GM12878 (cell line): ENCODE data around the gene NCMAP. TPM values are rescaled to one million over a fixed set of nuclear protein-coding genes. Genes with fewer than 3 reads are reported as not detected.

ENCODE experiments used
- ATAC-seq: fragments of 200-7000 bp; cut with Tn5 transposase; 3 replicates; pipeline ENCODE4 v1.9.1; 2020; ENCODE audit warnings: mild to moderate bottlenecking, moderate library complexity
- BruUV-seq: library from RNA; stranded (reverse); fragments of 400-500 nt; replicated peaks from 2 replicates; lab custom pipeline; 2021; lab: Mats Ljungman, UMichigan
- CTCF ChIA-PET: fragments of 300-600 bp; sonication (Branson Sonifier 250); formaldehyde crosslinking; extraction: SDS; loops from one replicate; lab custom pipeline; 2021; ENCODE audit warnings: inconsistent platforms; lab: Yijun Ruan, JAX
- POLR2A ChIA-PET: fragments of 350-600 bp; formaldehyde crosslinking; extraction: SDS; loops from one replicate; lab custom pipeline; 2021; ENCODE audit warnings: inconsistent platforms; lab: Charles Lee
- RAD21 ChIA-PET: fragments of 300-600 bp; sonication (Branson Sonifier 250); formaldehyde crosslinking; loops from one replicate; lab custom pipeline; 2023; ENCODE audit warnings: antibody characterized with exemption; ENCODE audit not compliant: unreplicated experiment; lab: Charles Lee
- SMC1A ChIA-PET: fragments of 300-600 bp; sonication (Branson Sonifier 250); formaldehyde crosslinking; loops from one replicate; lab custom pipeline; 2023; ENCODE audit not compliant: unreplicated experiment, uncharacterized antibody; lab: Charles Lee
- DNase-seq: peaks from one replicate; pipeline ENCODE4 v3.0.0-alpha.2; 2011; ENCODE audit warnings: low read depth, low spot score
- FAIRE-seq: peaks from 3 replicates; lab custom pipeline; 2011; peaks lifted over from hg19 to GRCh38; lab: Jason Lieb, UNC
- H2AFZ ChIP-seq: 2 replicates; pipeline ENCODE4 v1.6.0; 2011; ENCODE audit warnings: low read depth, low read length, control low read depth; ENCODE audit not compliant: control insufficient read depth
- H3K27ac ChIP-seq: 2 replicates; pipeline ENCODE4 v1.5.1; 2011; ENCODE audit warnings: control low read depth; ENCODE audit not compliant: control insufficient read depth, insufficient read depth
- H3K27me3 ChIP-seq, 2 experiments: replicated peaks in 1 of 2; 2 replicates each; pipeline versions ENCODE4 v1.6.0 to v1.6.1; 2011; ENCODE audit warnings: low read length in 1 of 2; ENCODE audit not compliant: control insufficient read depth in 2 of 2, insufficient read depth in 2 of 2
- H3K36me3 ChIP-seq, 2 experiments: 2 replicates each; pipeline ENCODE4 v1.5.1; 2011; ENCODE audit warnings: low read length in 1 of 2; ENCODE audit not compliant: control insufficient read depth in 2 of 2, insufficient read depth in 2 of 2
- H3K4me1 ChIP-seq: 2 replicates; pipeline ENCODE4 v1.6.1; 2011; ENCODE audit warnings: mild to moderate bottlenecking, low read length, moderate library complexity, mixed read lengths; ENCODE audit not compliant: control insufficient read depth, insufficient read depth
- H3K4me2 ChIP-seq: 2 replicates; pipeline ENCODE4 v1.6.0; 2011; ENCODE audit warnings: control low read depth; ENCODE audit not compliant: control insufficient read depth, insufficient read depth
- H3K4me3 ChIP-seq: fragments of 200-600 bp; sonication (generic); 2 replicates; pipeline ENCODE4 v1.5.1; 2016
- H3K79me2 ChIP-seq: 2 replicates; pipeline ENCODE4 v1.6.0; 2011; ENCODE audit warnings: low read length; ENCODE audit not compliant: control insufficient read depth, insufficient read depth
- H3K9ac ChIP-seq: 2 replicates; pipeline ENCODE4 v1.8.0; 2011; ENCODE audit warnings: low read length, control low read depth, mixed read lengths; ENCODE audit not compliant: control insufficient read depth, insufficient read depth
- H3K9me3 ChIP-seq: replicated peaks from 3 replicates; pipeline ENCODE4 v1.5.1; 2011; ENCODE audit warnings: mild to moderate bottlenecking, low read length; ENCODE audit not compliant: control insufficient read depth, insufficient read depth
- H4K20me1 ChIP-seq: 2 replicates; pipeline ENCODE4 v1.6.0; 2011; ENCODE audit not compliant: control insufficient read depth, insufficient read depth
- BHLHE40 ChIP-seq, 2 experiments: fragments of 450-650 bp in 1 of 2; IDR thresholded peaks; 2 replicates each; pipeline ENCODE4 v1.6.1; 2011 to 2017; ENCODE audit warnings: low read depth in 2 of 2, borderline replicate concordance in 1 of 2, improper control_type of control experiment in 1 of 2, low read length in 1 of 2, mild to moderate bottlenecking in 1 of 2
- ESRRA ChIP-seq: IDR thresholded peaks from 2 replicates; pipeline ENCODE4 v1.6.1; 2012; ENCODE audit warnings: mild to moderate bottlenecking, low read length, improper control_type of control experiment
- GATAD2B ChIP-seq: fragments of 450-650 bp; conservative IDR thresholded peaks from 2 replicates; pipeline ENCODE4 v1.6.1; 2017; ENCODE audit warnings: low read depth, mild to moderate bottlenecking, moderate library complexity
- NFYB ChIP-seq: IDR thresholded peaks from 2 replicates; pipeline ENCODE4 v1.6.1; 2011; ENCODE audit warnings: low read depth, mild to moderate bottlenecking, low read length, improper control_type of control experiment, moderate library complexity; ENCODE audit not compliant: insufficient read depth
- RBBP5 ChIP-seq: fragments of 200-600 bp; sonication (generic); conservative IDR thresholded peaks from 2 replicates; pipeline ENCODE4 v1.6.1; 2016
- RCOR1 ChIP-seq: conservative IDR thresholded peaks from 2 replicates; pipeline ENCODE4 v1.6.1; 2012; ENCODE audit warnings: low read depth, low read length, improper control_type of control experiment
- TCF12 ChIP-seq: IDR thresholded peaks from 2 replicates; pipeline ENCODE4 v1.6.1; 2011; ENCODE audit warnings: low read depth, mild to moderate bottlenecking, low read length
- ZBED1 ChIP-seq: IDR thresholded peaks from 2 replicates; pipeline ENCODE4 v1.6.1; 2016; ENCODE audit warnings: borderline replicate concordance
- WGBS: methylation state at CpG from one replicate; pipeline ENCODE4 v1.1.6; 2016; ENCODE audit warnings: low lambda C conversion rate; ENCODE audit not compliant: insufficient replicate concordance, insufficient coverage; ENCODE audit errors: missing lambda C conversion rate; 5-methylcytosine and 5-hydroxymethylcytosine counted together
- in situ Hi-C: fragments of 300-500 bp; cut with MboI; formaldehyde crosslinking; loops from 9 replicates; pipeline ENCODE4 v1.14.3; 2018; ENCODE audit warnings: mixed read lengths
- intact Hi-C: fragments of 100-400 bp; cut with micrococcal nuclease; formaldehyde crosslinking; loops from one replicate; pipeline ENCODE4 v1.14.2; 2022; ENCODE audit not compliant: unreplicated experiment
- polyA plus RNA-seq, 11 experiments: library from polyadenylated mRNA; depleted of rRNA in 4 of 11; unstranded in 6 of 11; stranded (reverse) in 5 of 11; fragments of >200 nt; fragmentation: Nextera tagmentation in 4 of 11; fragmentation: Illumina TruSeq in 1 of 11; extraction: Ambion mirVana in 4 of 11; extraction: Trizol in 1 of 11; gene quantifications; 1 replicate in 1 of 11; 2 replicates in 10 of 11; pipeline versions ENCODE4 v1.2.1 to v1.2.3, GENCODE V29; 2011 to 2016; ENCODE audit warnings: inconsistent platforms in 2 of 11, missing spikeins in 2 of 11, low read depth in 1 of 11
- total RNA-seq, 4 experiments: library from RNA; depleted of rRNA in 3 of 4; stranded (reverse); fragments of >200 nt in 3 of 4; fragmentation: Illumina TruSeq in 1 of 4; extraction: Trizol in 1 of 4; gene quantifications; 2 replicates each; pipeline versions ENCODE4 v1.2.1 to v1.2.3, GENCODE V29; 2013 to 2021
- TF ChIP-seq, protein P1 (sequence below): fragments of 450-650 bp; conservative IDR thresholded peaks from 2 replicates; pipeline ENCODE4 v1.6.1; 2017; ENCODE audit warnings: mild to moderate bottlenecking, moderate library complexity
- TF ChIP-seq, protein P2 (sequence below): IDR thresholded peaks from 2 replicates; pipeline ENCODE4 v1.6.1; 2012; ENCODE audit warnings: low read depth, low read length, improper control_type of control experiment

Gene NCMAP
- total and polyA plus RNA-seq, 10 of the 15 experiments (the other 5 are each of a cell fraction or from before 2014, with no cell fraction given) = not detected

DNA sequence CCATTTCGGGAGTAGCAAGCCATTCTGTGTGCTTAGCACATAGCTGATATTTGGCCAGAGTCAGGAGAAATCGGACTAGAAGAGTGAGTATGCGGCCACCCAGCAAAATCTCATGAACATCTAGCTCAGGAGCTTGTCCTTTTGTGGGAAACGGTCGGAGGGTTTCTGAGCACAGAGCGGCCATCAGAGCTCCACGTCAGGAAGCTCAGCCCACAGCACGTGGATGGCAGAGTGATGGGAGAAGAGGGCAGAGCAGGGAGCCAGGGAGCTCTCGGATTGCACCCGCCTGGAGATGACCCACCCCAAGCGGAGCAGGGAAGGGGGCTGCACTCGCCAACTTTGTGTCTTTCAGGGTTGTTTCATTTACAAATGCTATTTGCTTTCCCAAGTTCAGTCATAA is 39.4 kb upstream of the NCMAP start:
- in situ Hi-C loops (no loop called here), intact Hi-C loops (no loop called here)
- FAIRE-seq (no peak), DNase-seq (no peak), ATAC-seq (no peak)
- Histone ChIP-seq H2AFZ (no peak overlapping the region), H3K9me3 (no peaks in the 10 kb centered on the region), H3K79me2 (no peaks in the 10 kb centered on the region), H4K20me1 (no peaks in the 10 kb centered on the region), H3K4me1 (no peaks in the 10 kb centered on the region), H3K27ac (no peak overlapping the region), H3K9ac (no peak overlapping the region), H3K36me3 (no peaks in the 10 kb centered on the region), H3K27me3 (no peaks in the 10 kb centered on the region; a peak in 2 of 4 replicates), H3K4me3 (no peak overlapping the region), H3K4me2 (no peak overlapping the region)
- POLR2A ChIA-PET = no interaction called here
- SMC1A ChIA-PET = interaction anchor here (0.8 kb wide), 1 partner anchor 9 kb away, joined by 3 read pairs; no protein-coding TSS in a partner anchor
- CTCF ChIA-PET = no interaction called here
- RAD21 ChIA-PET = no interaction called here
- no TSS peak for BruUV-seq
- TF ChIP-seq NFYB = no peak
- TF ChIP-seq RBBP5 = no peak
- TF ChIP-seq, protein P1, sequence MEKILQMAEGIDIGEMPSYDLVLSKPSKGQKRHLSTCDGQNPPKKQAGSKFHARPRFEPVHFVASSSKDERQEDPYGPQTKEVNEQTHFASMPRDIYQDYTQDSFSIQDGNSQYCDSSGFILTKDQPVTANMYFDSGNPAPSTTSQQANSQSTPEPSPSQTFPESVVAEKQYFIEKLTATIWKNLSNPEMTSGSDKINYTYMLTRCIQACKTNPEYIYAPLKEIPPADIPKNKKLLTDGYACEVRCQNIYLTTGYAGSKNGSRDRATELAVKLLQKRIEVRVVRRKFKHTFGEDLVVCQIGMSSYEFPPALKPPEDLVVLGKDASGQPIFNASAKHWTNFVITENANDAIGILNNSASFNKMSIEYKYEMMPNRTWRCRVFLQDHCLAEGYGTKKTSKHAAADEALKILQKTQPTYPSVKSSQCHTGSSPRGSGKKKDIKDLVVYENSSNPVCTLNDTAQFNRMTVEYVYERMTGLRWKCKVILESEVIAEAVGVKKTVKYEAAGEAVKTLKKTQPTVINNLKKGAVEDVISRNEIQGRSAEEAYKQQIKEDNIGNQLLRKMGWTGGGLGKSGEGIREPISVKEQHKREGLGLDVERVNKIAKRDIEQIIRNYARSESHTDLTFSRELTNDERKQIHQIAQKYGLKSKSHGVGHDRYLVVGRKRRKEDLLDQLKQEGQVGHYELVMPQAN = no peak
- no peak for TF ChIP-seq RCOR1
- TF ChIP-seq TCF12 = no peak
- TF ChIP-seq, protein P2, sequence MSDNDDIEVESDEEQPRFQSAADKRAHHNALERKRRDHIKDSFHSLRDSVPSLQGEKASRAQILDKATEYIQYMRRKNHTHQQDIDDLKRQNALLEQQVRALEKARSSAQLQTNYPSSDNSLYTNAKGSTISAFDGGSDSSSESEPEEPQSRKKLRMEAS = no peak
- no peak for TF ChIP-seq GATAD2B
- TF ChIP-seq BHLHE40 (IDR thresholded peaks at IDR 0.05; ENCODE audit: borderline replicate concordance in 1 of 2, low read depth in 2 of 2, low read length in 1 of 2) = no peak
- no peak for TF ChIP-seq ESRRA
- TF ChIP-seq ZBED1 = no peak
- WGBS = 39% methylated on average over 11 of the region's 12 CpGs
